Heart left ventricle (tissue), 13 donors: Measurements from ENCODE around the gene CES4A.
"Not testable (repeated sequence)": the region's sequence is repeated elsewhere in the genome, so short reads cannot be mapped to it uniquely, and the experiment has no call there.

Experiments used
- CTCF ChIP-seq, 12 donors: fragments of 200-600 bp; sonication (generic) in 4 of 12; IDR thresholded peaks; one replicate each; pipeline versions ENCODE4 v1.5.0 to v1.8.0; 2018 to 2022; ENCODE audit warnings: antibody characterized with exemption in 12 of 12, mild to moderate bottlenecking in 5 of 12
- POLR2A ChIP-seq, 2 donors: fragments of 450-650 bp; IDR thresholded peaks; one replicate each; pipeline ENCODE4 v1.6.1; 2017; ENCODE audit warnings: antibody characterized with exemption in 2 of 2, mild to moderate bottlenecking in 2 of 2, moderate library complexity in 2 of 2
- donor health status: ischemic (EF 13 %, LVEDD 7.1; RV severe dilation, severe dysfunction).
- donor health status: DM: no; HTN: yes; CAD: no.
- donor health status: DM: no; HTN: no; CAD: no.
- donor health status: ischemic (EF 25% LVEDD 6.9; RV normal size, moderate dysfunction).
- donor health status: ischemic (EF 25% LVEDD 5.7; RV mildly dilated, moderate dysfunction).
- donor health status: ischemic (EF 35%, LVEDD 5.7; RV mildly dilated, moderate dysfunction).
- donor health status: nonischemic (EF 11% LVEDD 7.7; RV severe dilation, severe dysfunction).
- donor health status: DM: yes; HTN: yes; CAD: no.
- donor health status: PGD.
- donor health status: ischemic (EF 29% LVEDD 5.4; RV normal size, mild dysfunction).
- donor health status: nonischemic (EF 23%, LVEDD 6.1; RV moderate dilation, normal function).

DNA sequence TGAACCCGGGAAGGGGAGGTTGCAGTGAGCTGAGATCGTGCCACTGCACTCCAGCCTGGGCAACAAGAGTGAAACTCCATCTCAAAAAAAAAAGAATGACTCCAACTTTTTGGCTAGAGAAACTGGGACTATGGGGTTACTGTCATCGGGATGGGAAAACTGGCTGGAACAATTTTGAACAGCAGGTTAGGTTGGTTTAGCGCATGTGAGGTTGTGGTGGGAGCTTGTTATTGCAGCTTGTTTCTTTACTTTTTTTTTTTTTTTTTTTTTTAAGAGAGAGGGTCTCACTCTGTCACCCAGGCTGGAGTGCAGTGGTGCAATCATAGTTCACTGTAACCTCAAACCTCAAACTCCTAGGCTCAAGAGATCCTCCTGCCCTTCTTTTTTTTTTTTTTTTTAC lies 53.1 kb downstream of the CES4A start:
- peak in 1 of 12 donors; percentile 14 for TF ChIP-seq CTCF (IDR thresholded peaks at IDR 0.05)
- not testable (repeated sequence) for TF ChIP-seq POLR2A (IDR thresholded peaks at IDR 0.05)
